ENCODE results near the gene PLXNC1.
A peak's percentile ranks its signal among the peaks of the same experiment; 100 is the strongest.

The PLXNC1 gene

DNA sequence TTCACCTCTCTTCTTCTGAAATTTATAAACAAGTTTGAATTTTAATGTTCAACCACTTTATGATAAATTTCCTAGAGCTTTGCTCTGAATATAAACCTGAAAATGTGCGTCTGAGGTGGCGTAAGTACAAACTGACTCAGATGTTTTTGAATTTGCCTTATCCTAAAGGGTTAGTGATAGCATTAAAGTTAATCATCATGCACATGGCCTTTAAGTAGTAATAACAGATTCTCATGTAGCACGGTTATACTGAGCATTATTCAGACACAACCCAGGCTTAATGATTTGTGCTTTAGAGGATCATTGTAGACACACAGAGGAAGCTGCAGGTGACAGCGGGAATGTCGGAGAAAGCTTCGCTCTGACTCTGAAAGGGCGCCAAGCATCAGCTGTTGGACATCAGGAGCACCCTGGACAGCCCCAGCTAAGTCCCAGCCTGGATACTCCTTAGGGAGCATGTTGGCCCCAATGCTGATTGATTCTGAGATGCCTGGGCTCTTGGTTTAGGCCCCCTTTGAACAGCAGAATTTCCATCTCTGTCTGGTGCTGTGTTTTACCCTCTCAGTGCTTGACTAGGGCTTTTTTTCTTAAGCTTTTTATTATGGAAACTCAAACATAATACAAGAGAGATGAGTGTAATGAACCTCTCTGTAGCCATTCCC, 91.1 kb downstream of the PLXNC1 start:
- DNase-seq (ENCODE audit: low read depth in 2 of 2): no peak

DNA sequence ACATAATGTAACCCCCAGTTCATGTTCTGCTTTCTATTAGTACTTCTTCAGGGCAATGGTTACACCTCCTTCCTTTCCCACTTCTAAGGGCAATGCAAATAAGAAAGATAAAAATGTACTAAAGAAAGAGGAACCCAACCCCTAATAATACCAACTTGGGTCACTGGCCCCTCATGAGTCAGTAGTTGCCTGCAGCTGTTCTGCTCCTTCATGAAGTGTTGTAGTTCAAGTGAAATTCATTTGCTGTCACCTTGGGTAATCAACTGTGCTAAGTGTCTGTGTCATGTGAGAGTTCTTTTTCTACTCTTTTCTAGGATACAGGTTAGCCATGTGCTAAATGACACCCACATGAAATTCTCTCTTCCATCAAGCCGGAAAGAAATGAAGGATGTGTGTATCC, 91.8 kb downstream of the PLXNC1 start:
- no peak for DNase-seq (ENCODE audit: low read depth in 2 of 2)

DNA sequence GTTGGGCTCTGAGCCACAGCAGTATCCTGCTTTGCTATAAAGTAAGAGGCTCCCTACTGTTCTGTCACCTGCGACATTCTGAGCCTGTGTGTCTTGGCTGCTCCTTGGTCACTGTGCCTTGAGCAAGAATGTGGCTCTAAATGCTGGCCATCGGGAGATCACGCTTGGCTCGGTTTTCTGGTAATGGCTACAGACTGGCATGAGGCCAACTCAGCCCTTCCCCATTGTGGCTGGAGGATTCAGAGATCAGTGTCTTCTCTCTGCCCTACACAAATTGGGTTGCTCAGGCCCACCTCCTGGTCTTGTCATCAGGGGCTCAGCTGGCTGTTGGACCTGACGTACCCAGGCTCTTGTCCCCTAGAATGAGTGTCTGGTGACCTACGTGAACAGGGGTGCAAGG, 94.5 kb downstream of the PLXNC1 start:
- DNase-seq (ENCODE audit: low read depth in 2 of 2): no peak

GRCh38 chr12:94244165-94245133, 96.1 kb downstream of the PLXNC1 start:
- no peak for DNase-seq (ENCODE audit: low read depth in 2 of 2)

- no peak for DNase-seq (ENCODE audit: low read depth in 2 of 2)
Observed at GRCh38 chr12:94245631-94246383, 97.4 kb downstream of the PLXNC1 start.

- no peak for DNase-seq (ENCODE audit: low read depth in 2 of 2)
Observed at GRCh38 chr12:94247246-94247645, 98.9 kb downstream of the PLXNC1 start.

DNA sequence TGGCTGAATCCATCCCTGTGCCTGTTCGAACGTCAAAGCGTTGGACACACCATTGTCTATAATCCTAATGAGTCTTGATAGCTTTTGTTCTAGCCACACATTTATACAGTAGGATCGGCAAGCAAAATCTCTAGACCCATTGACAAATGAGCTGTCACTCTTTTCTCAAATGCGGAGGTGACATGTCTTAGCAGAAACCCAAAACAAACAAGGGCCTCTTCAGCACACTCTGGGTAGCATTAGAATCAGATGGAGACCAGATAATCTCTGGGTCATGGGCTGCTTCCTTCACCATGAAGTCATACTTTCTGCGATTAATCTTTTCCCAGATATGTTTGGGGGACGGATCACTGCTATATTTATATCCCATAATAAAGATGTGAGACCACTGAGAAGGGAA, 100.2 kb downstream of the PLXNC1 start:
- no peak for DNase-seq (ENCODE audit: low read depth in 2 of 2)

- DNase-seq (ENCODE audit: low read depth in 2 of 2): no peak
Observed at GRCh38 chr12:94250130-94250529, 101.8 kb downstream of the PLXNC1 start.

GRCh38 chr12:94254270-94254669, 105.9 kb downstream of the PLXNC1 start:
- no peak for DNase-seq (ENCODE audit: low read depth in 2 of 2)

DNA sequence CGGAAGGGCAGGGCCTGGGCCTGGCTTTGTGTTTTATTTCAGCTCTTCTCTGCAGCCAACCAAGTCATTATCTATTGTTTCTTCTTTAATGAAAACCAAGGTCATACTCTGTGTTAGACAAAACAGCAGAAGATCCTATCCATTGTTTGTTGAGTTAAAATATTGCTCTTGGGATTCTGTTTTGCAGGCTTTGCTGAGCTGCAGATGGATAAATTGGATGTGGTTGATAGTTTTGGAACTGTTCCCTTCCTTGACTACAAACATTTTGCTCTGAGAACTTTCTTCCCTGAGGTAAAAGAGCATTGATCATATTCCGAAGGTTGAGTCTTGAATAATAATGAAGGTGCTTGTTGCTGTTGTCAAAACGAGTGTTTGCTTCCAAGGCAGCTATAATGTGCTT, 106.6 kb downstream of the PLXNC1 start:
- DNase-seq (ENCODE audit: low read depth in 2 of 2): no peak

GRCh38 chr12:94255428-94255827, 107.1 kb downstream of the PLXNC1 start:
- DNase-seq (ENCODE audit: low read depth in 2 of 2): no peak

- no peak for DNase-seq (ENCODE audit: low read depth in 2 of 2)
Observed at GRCh38 chr12:94258593-94258992, 110.2 kb downstream of the PLXNC1 start.

GRCh38 chr12:94260017-94260416, 111.6 kb downstream of the PLXNC1 start:
- no peak for DNase-seq (ENCODE audit: low read depth in 2 of 2)

GRCh38 chr12:94260717-94261116, 112.3 kb downstream of the PLXNC1 start:
- DNase-seq (ENCODE audit: low read depth in 2 of 2): no peak

DNA sequence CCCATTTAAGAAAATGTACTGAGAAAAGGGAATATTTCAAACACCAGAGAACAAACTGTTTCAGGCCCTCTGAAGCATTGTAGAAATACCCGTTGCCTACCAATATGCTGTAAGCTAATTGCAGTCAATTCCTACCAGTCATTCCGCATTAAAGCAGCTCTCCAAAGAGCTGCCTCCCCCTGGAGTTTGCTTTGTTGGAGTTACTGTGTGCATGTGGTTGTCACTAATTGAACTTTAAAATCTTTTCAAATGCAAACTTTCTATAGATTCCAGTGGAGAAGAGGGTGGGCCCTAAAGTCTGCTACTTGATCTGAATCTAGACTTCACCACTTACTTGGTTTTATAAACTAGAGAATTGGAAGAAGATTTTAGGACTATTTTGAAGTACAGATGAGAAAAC, 112.7 kb downstream of the PLXNC1 start:
- no peak for DNase-seq (ENCODE audit: low read depth in 2 of 2)

- no peak for DNase-seq (ENCODE audit: low read depth in 2 of 2)
Observed at GRCh38 chr12:94261786-94262185, 113.4 kb downstream of the PLXNC1 start.

DNA sequence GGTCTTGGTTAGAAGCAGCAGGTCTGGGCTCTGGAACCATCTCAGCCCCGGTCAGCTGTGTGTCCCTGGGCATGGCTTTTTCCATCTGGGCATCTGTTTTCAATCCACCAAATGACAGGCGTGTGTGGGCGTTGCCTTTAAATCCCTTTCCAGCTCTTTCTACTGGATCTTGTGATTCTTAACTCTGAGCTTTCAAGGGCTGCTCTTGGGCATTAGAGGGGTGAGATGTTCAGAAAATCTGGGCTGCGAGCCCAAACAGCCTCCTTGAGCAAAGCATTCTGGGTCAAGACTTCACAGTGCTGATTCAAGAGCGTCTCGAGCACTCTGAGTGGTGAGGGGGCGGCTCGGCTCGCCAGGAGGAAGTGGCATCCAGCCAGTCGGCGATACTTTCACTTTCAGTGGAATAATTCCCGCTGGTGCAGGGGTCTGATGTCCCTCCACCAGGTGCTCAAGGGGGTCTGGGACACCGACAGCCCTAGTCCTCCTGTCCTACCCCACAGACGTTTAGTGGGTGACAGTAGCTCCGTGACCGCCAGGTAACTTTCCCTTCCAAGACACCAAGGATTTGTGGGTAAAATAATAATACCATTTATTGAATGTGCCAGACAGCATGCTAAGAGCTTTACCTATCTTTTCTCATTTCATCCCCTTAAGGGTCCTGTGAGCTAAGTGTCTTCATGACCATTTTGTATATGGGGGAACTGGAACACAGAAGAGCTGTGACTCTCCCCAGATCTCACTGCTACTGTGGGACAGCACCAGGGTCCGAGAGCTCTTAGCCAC, 114.0 kb downstream of the PLXNC1 start:
- DNase-seq (ENCODE audit: low read depth in 2 of 2): peak; percentile 46 to 48

GRCh38 chr12:94263011-94263811, 114.8 kb downstream of the PLXNC1 start:
- DNase-seq (ENCODE audit: low read depth in 2 of 2): peak; percentile 47 to 56

DNA sequence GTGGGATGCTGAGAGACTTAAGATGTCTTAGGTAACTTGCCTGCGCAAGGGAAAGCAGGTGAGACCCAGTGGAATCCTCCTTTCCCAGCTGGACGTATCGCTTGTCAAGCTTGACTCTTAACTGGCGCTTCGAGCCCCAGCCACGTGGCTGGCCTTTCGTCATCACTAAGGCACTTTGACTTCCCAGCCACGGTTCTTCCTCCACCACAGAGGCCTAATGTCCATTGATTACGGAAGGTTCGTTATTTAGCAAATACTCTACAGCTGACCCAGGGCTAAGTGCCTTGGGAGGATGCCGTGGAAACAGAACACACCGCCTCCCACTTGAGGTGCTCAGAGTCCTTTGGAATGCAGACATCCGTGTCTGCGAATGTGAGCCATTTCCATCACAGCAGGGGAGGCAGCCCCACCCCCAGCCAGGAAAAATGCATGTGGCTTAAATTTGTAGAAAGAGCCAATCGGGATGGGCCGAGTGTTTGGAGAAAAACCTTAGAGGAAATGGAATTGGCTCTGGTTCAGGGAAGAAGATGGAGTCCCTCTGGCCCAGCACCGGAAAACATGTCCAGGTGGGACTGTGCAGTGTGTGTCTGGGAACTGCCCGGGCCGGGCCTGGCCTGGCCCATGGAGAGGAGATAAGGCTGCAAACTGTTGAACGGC, 115.7 kb downstream of the PLXNC1 start:
- DNase-seq (ENCODE audit: low read depth in 2 of 2): no peak

Data from activated CD4-positive, alpha-beta T cell treated with anti-CD3 and anti-CD28 coated beads for 24 hours (primary cell).